ENCODE measurements around the gene MAP2. TPM values are rescaled to one million over a fixed set of nuclear protein-coding genes. Genes with fewer than 3 reads are reported as not detected.
A peak's percentile ranks its signal among the peaks of the same experiment; 100 is the strongest.

Gene MAP2
- total RNA-seq, 1 donor from 2014 or later = 2.8 TPM

DNA sequence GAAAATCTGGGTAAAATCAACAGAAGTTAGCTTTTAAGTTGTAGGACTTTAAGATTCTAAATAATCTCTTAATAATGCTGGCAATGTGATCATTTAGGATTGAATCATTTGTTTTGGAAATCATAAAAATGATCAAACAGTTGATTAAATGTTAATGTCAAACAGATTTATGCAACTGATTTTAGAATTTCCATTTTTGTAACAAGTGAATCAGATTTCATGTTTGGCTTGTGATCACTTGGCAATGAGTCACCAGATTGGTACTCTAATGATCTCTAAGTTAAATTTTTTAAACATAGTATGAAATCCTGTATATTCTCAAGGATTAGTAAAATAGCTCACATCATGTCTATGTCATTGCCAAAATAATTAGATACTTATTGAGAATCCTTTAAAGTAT, 297.6 kb downstream of the MAP2 start:
- ATAC-seq (ENCODE audit: poor library complexity) (no peak), DNase-seq (no peak)

DNA sequence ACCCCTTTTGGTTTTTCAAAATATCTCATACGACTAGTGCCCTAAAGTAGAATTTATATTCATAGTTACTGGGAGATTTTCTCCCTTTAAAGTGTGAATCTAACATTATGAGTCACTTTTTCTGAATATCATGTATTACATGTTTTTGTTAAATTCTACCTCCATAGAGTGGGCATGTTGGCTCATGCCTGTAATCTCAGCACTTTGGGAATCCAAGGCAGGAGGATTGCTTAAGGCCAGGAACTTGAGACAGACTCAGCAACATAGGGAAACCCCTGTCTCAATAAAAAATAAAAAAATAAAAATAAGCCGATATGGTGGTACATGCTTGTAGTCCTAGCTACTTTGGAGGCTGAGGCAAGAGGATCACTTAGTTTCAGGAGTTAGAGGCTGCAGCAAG, 302.5 kb downstream of the MAP2 start:
- ATAC-seq (ENCODE audit: poor library complexity) (no peak), DNase-seq (no peak)
- intact Hi-C loops (cut with DNase I) = no loop called here

More for the DNA sequence above, 297.6 kb downstream of the MAP2 start:
- intact Hi-C loops (cut with DNase I) = no loop called here

DNA sequence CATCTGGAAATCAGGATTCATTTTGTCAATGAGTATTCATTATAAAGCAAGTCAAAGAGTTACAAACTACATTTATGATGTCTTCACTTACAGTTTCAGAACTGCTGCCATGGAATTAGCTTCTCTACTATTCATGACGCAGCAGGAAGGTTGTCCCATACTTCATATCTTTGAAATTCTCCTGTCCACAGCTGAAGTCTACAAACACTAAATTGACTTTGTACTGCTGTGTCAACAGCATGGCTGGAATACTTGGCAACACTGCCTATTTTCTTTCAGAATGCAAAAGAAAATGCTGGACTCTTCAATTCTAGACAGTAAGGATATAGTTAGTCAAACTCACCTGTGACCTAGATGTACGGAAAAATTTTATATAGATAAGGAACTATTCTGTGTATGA, 303.2 kb downstream of the MAP2 start:
- DNase-seq (no peak), ATAC-seq (ENCODE audit: poor library complexity) (no peak)
- intact Hi-C loops (cut with DNase I) = no loop called here

DNA sequence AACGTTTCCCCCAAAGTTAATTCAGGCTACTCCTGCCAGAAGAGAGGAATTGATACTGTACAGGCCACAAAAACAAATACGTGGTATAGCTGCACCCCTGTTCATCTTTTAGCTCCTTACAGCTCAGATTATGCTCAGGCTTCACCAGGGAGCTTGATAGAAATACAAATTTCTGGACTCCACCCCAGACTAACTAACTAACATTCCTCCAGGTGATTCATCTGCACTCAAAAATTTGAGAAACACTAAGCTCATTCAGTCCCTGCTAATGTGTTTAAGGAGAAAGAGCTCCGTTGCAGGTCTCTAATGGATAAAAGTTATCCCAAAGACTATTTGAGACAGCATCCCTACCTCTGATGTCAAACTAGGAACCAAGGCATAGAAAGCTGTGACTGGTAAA, 311.0 kb downstream of the MAP2 start:
- intact Hi-C loops (cut with DNase I) = no loop called here
- DNase-seq (no peak), ATAC-seq (ENCODE audit: poor library complexity) (no peak)

DNA sequence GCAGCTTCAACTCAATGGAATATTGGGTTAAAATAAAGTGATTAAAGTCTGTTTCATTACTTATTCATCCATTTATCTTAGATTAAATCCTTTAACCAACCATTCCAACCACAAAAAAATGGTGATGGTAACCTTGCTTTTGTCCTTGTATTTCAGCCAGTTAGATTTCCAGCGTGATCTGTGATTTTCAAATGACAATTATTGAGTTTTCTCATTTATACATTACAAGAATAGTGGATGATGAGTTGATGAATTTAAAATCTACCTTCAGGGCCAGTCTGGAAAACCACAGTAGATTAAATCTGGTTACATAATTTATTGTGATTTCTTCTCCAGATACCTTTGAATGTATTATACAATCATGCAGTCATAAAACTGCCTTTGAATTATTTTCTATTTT, 318.1 kb downstream of the MAP2 start:
- DNase-seq (no peak), ATAC-seq (ENCODE audit: poor library complexity) (no peak)
- intact Hi-C loops (cut with DNase I) = no loop called here

DNA sequence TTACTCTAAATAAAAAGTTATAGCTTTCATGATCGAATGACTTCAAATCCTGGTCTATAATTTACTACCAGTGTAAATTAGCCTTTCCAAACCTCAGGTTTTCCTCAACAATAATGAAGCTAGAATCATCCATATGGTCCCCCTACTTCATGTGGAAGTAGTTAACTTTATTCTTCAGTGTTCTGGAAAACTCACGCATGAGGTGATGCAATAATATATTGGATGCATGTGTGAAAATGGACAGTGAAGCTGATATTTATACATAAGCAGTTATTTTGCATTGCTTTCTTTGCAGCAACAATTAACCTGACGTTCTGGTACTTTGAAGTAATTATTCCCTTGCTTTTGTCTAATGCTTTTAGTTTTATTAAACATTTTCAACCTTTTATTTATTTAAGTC, 329.2 kb downstream of the MAP2 start:
- intact Hi-C loops (cut with DNase I) = no loop called here
- DNase-seq (no peak), ATAC-seq (ENCODE audit: poor library complexity) (no peak)

DNA sequence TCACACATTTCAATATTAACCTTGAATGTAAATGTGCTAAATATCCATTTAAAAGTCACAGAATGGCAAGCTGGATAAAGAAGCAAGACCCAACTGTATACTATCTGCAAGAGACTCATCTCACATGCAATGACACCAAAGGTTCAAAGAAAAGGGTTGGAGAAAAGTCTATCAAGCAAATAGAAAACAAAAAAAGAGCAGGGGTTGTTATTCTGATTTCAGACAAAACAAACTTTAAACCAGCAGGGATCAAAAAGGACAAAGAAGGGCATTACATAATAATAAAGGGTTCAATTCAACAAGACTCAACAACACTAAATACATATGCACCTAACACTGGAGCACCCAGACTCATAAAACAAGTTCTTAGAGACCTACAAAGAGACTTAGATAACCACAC, 333.3 kb downstream of the MAP2 start:
- ATAC-seq (ENCODE audit: poor library complexity) (no peak), DNase-seq (no peak)
- intact Hi-C loops (cut with DNase I) = no loop called here

DNA sequence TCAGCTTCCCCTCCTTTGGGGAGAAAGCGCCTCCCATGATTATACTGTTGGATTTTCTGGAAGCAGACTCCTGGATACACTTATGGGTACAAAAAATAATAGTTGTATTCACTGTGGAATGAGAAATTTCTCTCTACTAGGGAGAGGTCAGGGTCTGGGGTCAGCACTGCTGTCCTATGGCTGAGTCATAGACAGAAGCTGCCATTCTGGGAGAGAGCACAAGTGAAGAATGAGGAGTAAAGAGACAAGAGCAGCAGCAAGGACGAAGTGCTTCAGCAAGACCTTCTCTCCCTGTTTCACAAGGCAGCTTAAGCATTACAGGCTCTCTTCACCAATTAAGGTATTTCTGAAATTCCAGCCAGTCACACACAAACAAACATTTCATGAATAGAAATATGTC, 337.7 kb downstream of the MAP2 start:
- no peak for ATAC-seq (ENCODE audit: poor library complexity)
- intact Hi-C loops (cut with DNase I) = no loop called here
- DNase-seq = no peak

DNA sequence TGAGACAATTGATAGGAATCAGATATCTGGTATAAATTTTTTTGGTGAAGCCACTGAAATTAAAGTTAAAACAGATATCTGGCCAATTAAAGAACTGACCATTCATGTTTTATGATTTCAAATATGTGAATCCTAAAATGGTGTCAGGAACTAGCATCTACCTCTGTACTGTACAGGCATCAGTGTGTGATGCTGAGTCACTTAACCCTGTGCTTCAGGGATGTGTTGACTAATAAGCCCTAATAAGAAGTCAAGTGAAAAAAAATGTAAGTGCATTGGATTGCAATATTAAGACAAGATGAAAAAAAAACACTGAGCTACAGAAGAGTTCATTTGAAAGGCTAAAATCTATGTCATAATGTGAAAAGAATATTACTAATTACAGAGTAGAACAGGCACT, 338.7 kb downstream of the MAP2 start:
- ATAC-seq (ENCODE audit: poor library complexity) = no peak
- no peak for DNase-seq
- intact Hi-C loops (cut with DNase I) = no loop called here

DNA sequence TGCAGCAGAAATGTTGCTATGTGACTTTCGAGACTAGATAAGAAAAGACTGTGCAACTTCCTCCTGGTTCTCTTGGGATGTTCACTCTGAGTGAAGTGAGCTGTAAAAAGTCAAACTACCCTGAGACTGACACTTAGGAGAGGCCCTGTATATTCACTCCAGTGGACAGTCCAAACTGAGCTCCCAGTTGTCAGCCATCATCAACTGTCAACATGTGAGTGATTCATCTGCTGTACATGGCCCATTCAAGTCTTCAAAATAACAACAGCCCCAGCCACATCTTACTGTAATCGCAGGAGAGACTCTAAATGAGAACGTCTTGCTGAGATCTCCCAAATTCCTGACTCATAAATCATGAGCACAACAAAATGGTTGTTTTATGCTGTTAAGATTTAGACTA, 339.3 kb downstream of the MAP2 start:
- ATAC-seq (ENCODE audit: poor library complexity) (no peak), DNase-seq (no peak)
- intact Hi-C loops (cut with DNase I) = no loop called here

DNA sequence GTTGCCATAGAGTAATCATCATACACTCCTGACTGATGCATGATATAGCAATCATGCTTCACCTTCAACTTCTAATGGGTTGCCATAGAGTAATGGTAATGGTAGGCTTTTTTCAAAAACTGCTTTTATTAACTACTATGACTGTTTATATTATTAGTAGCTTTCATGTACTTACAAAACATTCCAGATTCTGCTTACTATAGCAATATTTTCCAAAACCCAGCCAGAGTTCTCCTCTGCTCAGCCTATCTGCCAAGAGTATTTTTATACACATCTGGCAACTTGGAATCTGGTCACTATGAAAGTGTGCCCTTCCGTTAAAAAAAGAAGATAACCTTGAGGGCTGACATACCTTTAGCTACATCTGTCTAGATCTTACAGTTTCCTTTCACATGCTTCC, 342.8 kb downstream of the MAP2 start:
- no peak for ATAC-seq (ENCODE audit: poor library complexity)
- intact Hi-C loops (cut with DNase I) = no loop called here
- no peak for DNase-seq

DNA sequence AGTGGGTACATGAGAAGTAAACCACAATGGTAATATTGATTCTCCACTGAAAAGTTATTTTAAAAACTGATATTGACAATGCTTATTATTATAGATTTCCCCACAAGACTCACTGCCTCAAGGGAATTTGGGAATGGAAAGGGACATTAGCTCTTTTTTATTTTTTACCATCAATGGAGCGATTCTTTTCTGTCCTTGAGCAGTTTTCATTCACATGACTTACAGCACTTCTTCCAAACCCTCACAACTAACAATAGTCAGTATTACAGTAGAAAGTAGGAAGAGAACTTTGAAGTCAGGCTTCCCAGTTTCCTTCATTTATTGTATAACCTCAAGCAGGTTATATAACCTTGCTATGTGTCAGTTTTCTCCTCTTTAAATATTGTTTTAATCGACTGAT, 343.5 kb downstream of the MAP2 start:
- ATAC-seq (ENCODE audit: poor library complexity) (no peak), DNase-seq (no peak)
- intact Hi-C loops (cut with DNase I) = no loop called here

DNA sequence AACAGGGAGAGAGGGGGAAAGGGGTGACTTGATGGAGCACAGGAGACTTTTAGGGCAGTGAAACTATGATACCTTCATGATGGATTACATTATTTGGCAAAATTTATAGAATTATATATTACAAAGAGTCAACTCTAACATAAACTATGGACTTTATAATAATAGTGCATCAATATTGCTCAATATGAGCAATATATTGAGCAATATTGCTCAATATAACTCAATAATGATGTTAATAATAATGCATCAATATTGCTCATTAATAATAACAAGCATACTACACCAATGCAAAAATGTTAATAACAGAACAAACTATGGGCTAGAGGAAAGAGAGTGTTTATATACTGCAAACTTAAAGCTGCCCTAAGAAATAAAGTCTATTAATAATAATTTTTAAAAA, 344.7 kb downstream of the MAP2 start:
- ATAC-seq (ENCODE audit: poor library complexity) (no peak), DNase-seq (no peak)
- intact Hi-C loops (cut with DNase I) = no loop called here

DNA sequence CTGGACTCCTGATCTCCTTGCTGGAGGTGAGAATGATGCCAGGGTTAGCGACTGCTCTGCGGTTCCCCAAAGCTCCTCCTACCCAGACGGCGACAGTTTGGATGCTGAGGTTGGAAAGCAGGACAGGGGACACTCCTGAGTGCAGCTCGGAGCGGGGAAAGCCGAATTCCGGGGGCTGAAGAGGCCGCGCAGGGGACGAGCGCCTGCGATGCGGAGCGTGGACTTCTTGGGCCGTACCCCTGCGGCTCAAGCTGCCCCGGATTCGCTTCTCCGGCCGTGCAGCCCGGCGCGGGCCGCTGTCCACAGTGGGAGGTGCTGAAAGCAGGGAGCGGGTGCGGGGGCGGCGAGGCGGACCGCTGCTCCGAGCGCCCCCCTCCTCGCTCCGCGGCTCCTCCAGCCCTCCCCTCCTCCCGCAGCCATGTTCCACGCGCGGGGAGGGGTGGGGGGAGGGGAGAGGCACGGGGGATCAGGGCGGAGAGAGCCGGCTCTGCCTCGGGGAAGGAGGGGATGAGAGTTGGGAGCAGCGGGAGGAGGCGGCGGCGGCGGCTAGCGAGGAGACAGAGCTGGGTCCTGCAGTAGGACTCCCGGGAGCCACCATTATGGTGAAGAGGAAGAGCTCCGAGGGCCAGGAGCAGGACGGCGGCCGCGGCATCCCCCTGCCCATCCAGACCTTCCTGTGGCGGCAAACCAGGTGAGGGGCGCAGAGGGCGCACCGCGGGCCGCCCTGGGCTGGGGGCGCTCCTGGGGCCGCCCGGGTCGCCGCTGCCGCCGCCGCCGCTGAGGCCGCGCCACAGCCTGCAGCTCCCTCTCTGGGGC, 347.8 kb downstream of the MAP2 start, which contains the start of gene UNC80:
TSS of gene UNC80 (plus strand) at position 359 of the 816 bp plus-strand sequence. CDS start at position 600, 241 bp downstream.
- ATAC-seq (ENCODE audit: poor library complexity) (peak; percentile 89), DNase-seq (peak; percentile 66)
- intact Hi-C loops (cut with DNase I) = no loop called here

DNA sequence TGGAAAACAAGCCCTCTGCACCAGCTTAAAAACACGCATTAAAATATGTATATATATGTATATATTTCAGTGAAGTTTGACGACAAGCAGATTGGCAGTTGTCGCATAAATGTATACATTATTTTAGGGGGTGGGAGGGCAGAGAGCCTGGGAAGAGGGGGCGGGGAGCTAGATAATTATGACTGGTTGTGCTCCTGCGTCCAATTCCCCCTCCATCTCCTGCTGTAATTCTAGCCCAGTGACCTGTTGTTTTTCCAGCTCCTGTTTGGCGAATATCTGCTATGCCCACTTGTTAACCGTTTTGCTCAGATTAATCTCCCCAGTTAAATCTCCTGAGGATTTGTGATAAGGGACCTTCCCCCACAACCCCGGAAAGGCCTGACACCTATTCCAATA, 348.4 kb downstream of the MAP2 start:
- DNase-seq (no peak), ATAC-seq (ENCODE audit: poor library complexity) (no peak)
- intact Hi-C loops (cut with DNase I) = no loop called here

DNA sequence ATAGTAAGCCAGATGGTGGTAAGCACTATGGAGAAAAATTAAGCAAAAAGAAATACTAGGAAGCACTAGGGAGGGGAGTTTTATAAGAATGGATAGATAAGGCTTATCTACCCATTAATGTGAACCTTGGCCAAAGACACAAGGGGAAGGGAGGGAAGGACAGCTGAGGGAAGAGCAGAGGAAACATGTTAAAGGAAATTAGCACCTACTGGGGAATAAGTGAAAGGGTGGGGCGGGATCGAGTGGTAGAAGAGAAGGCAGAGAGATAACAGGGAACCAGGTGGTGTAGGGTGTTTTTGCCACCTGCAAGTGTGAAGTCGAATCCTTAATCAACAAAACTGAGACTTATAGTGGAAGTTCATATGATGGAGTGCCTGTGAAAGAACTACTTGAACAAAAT, 349.5 kb downstream of the MAP2 start:
- no peak for ATAC-seq (ENCODE audit: poor library complexity)
- DNase-seq = no peak
- intact Hi-C loops (cut with DNase I) = no loop called here

All from Right ventricle myocardium superior (tissue), 1 donor.